Measurements from ENCODE around the gene INHBC. TPM values are rescaled to one million over a fixed set of nuclear protein-coding genes. Genes with fewer than 3 reads are reported as not detected.

Gene INHBC
- total RNA-seq, 2 experiments from 2014 or later = 0.36 TPM; not detected in 1

GRCh38 chr12:57467915-57468314, 33.3 kb downstream of the INHBC start:
- intact Hi-C loops (cut with micrococcal nuclease; ENCODE audit: unreplicated experiment) = no loop called here
- peaks cover 3% of the 10 kb centered on the region for H3K4me1 ChIP-seq (ENCODE audit: insufficient read depth, low read length, poor library complexity, severe bottlenecking)
- no peak overlapping the region for H3K4me3 ChIP-seq (ENCODE audit: low read depth, low read length, poor library complexity, severe bottlenecking)
- no peak overlapping the region for H3K4me2 ChIP-seq (ENCODE audit: low read length)
- H2AFZ ChIP-seq (ENCODE audit: low read length) = no peak overlapping the region
- H3K79me2 ChIP-seq (ENCODE audit: insufficient read depth, low read depth, low read length) = no peaks in the 10 kb centered on the region
- no TSS peak for BruUV-seq (replicated peaks)
- H3K27ac ChIP-seq (ENCODE audit: low read depth, low read length, poor library complexity, severe bottlenecking) = no peak overlapping the region
- no peak for DNase-seq (ENCODE audit: low spot score)
- CTCF ChIA-PET (ENCODE audit: unreplicated experiment) = no interaction called here
- H3K9me2 ChIP-seq (ENCODE audit: insufficient read depth, low read length) = no peaks in the 10 kb centered on the region
- no peaks in the 10 kb centered on the region for H4K20me1 ChIP-seq (ENCODE audit: insufficient read depth, low read length)
- H3K36me3 ChIP-seq (ENCODE audit: insufficient read depth, low read length) = peaks cover 43% of the 10 kb centered on the region
- no peaks in the 10 kb centered on the region for H3K9me3 ChIP-seq (ENCODE audit: low read length)
- TF ChIP-seq CTCF (conservative IDR thresholded peaks at IDR 0.05; ENCODE audit: low read length) (no peak), EZH2phosphoT487 (IDR thresholded peaks at IDR 0.05; ENCODE audit: borderline replicate concordance, low read depth, low read length) (no peak)
- POLR2A ChIA-PET = interaction anchor here (0.6 kb wide), 1 partner anchor 12 kb away, joined by 3 read pairs; the partner anchor contains the start of gene ARHGAP9

GRCh38 chr12:57469296-57470164, 34.9 kb downstream of the INHBC start:
- no peaks in the 10 kb centered on the region for H3K79me2 ChIP-seq (ENCODE audit: insufficient read depth, low read depth, low read length)
- CTCF ChIA-PET (ENCODE audit: unreplicated experiment) = no interaction called here
- no peak for TF ChIP-seq CTCF (conservative IDR thresholded peaks at IDR 0.05; ENCODE audit: low read length)
- no peak for TF ChIP-seq EZH2phosphoT487 (IDR thresholded peaks at IDR 0.05; ENCODE audit: borderline replicate concordance, low read depth, low read length)
- no peaks in the 10 kb centered on the region for H4K20me1 ChIP-seq (ENCODE audit: insufficient read depth, low read length)
- no peak overlapping the region for H3K27ac ChIP-seq (ENCODE audit: low read depth, low read length, poor library complexity, severe bottlenecking)
- POLR2A ChIA-PET = no interaction called here
- DNase-seq (ENCODE audit: low spot score) = no peak
- no peaks in the 10 kb centered on the region for H3K4me1 ChIP-seq (ENCODE audit: insufficient read depth, low read length, poor library complexity, severe bottlenecking)
- H3K4me2 ChIP-seq (ENCODE audit: low read length) = no peak overlapping the region
- H3K4me3 ChIP-seq (ENCODE audit: low read depth, low read length, poor library complexity, severe bottlenecking) = no peak overlapping the region
- H2AFZ ChIP-seq (ENCODE audit: low read length) = no peak overlapping the region
- no peaks in the 10 kb centered on the region for H3K9me3 ChIP-seq (ENCODE audit: low read length)
- no TSS peak for BruUV-seq (replicated peaks)
- intact Hi-C loops (cut with micrococcal nuclease; ENCODE audit: unreplicated experiment) = no loop called here
- H3K36me3 ChIP-seq (ENCODE audit: insufficient read depth, low read length) = peaks cover 55% of the 10 kb centered on the region
- H3K9me2 ChIP-seq (ENCODE audit: insufficient read depth, low read length) = no peaks in the 10 kb centered on the region

All from OCI-LY7 (cell line).